Measurements from ENCODE around the gene WLS.
"Not testable (repeated sequence)": the region's sequence is repeated elsewhere in the genome, so short reads cannot be mapped to it uniquely, and the experiment has no call there.

Gene WLS

GRCh38 chr1:68256824-68257223, 24.5 kb upstream of the WLS start:
- not testable (repeated sequence) for H3K4me1 ChIP-seq (ENCODE audit: control insufficient read depth in 5 of 5, insufficient read depth in 5 of 5, low read length in 5 of 5); H3K9me3 ChIP-seq (ENCODE audit: control insufficient read depth in 5 of 5, low read length in 5 of 5); H3K27me3 ChIP-seq (ENCODE audit: control insufficient read depth in 5 of 5, insufficient read depth in 4 of 5, low read length in 5 of 5); H3K27ac ChIP-seq (ENCODE audit: low read depth, low read length); H3K9ac ChIP-seq (ENCODE audit: low read length in 5 of 5); H3K36me3 ChIP-seq (ENCODE audit: control insufficient read depth in 5 of 5, insufficient read depth in 5 of 5, low read length in 5 of 5); H3K4me3 ChIP-seq (ENCODE audit: low read depth in 1 of 5, low read length in 5 of 5)

- no peaks in the 10 kb centered on the region for H3K4me1 ChIP-seq (ENCODE audit: control insufficient read depth in 5 of 5, insufficient read depth in 5 of 5, low read length in 5 of 5)
- no peak overlapping the region for H3K4me3 ChIP-seq (ENCODE audit: low read depth in 1 of 5, low read length in 5 of 5)
- no peak overlapping the region for H3K9ac ChIP-seq (ENCODE audit: low read length in 5 of 5)
- H3K27me3 ChIP-seq (ENCODE audit: control insufficient read depth in 5 of 5, insufficient read depth in 4 of 5, low read length in 5 of 5) = no peaks in the 10 kb centered on the region
- H3K27ac ChIP-seq (ENCODE audit: low read depth, low read length) = no peak overlapping the region
- H3K9me3 ChIP-seq (ENCODE audit: control insufficient read depth in 5 of 5, low read length in 5 of 5) = peaks cover 0 to 4% (median 0%) of the 10 kb centered on the region in 5 donors
- H3K36me3 ChIP-seq (ENCODE audit: control insufficient read depth in 5 of 5, insufficient read depth in 5 of 5, low read length in 5 of 5) = no peaks in the 10 kb centered on the region
Measured at GRCh38 chr1:68255301-68255700, 23.0 kb upstream of the WLS start.

GRCh38 chr1:68254667-68255226, 22.4 kb upstream of the WLS start:
- H3K27me3 ChIP-seq (ENCODE audit: control insufficient read depth in 5 of 5, insufficient read depth in 4 of 5, low read length in 5 of 5) = no peaks in the 10 kb centered on the region
- H3K36me3 ChIP-seq (ENCODE audit: control insufficient read depth in 5 of 5, insufficient read depth in 5 of 5, low read length in 5 of 5) = no peaks in the 10 kb centered on the region
- no peaks in the 10 kb centered on the region for H3K4me1 ChIP-seq (ENCODE audit: control insufficient read depth in 5 of 5, insufficient read depth in 5 of 5, low read length in 5 of 5)
- no peak overlapping the region for H3K4me3 ChIP-seq (ENCODE audit: low read depth in 1 of 5, low read length in 5 of 5)
- no peak overlapping the region for H3K27ac ChIP-seq (ENCODE audit: low read depth, low read length)
- H3K9ac ChIP-seq (ENCODE audit: low read length in 5 of 5) = no peak overlapping the region
- peaks cover 0 to 6% (median 0%) of the 10 kb centered on the region in 5 donors for H3K9me3 ChIP-seq (ENCODE audit: control insufficient read depth in 5 of 5, low read length in 5 of 5)

GRCh38 chr1:68237040-68237439, 4.7 kb upstream of the WLS start:
- Histone ChIP-seq H3K27ac (ENCODE audit: low read depth, low read length) (no peak overlapping the region), H3K27me3 (ENCODE audit: control insufficient read depth in 5 of 5, insufficient read depth in 4 of 5, low read length in 5 of 5) (no peaks in the 10 kb centered on the region), H3K36me3 (ENCODE audit: control insufficient read depth in 5 of 5, insufficient read depth in 5 of 5, low read length in 5 of 5) (no peaks in the 10 kb centered on the region), H3K4me3 (ENCODE audit: low read depth in 1 of 5, low read length in 5 of 5) (no peak overlapping the region), H3K9ac (ENCODE audit: low read length in 5 of 5) (no peak overlapping the region), H3K9me3 (ENCODE audit: control insufficient read depth in 5 of 5, low read length in 5 of 5) (peaks cover 0 to 3% (median 0%) of the 10 kb centered on the region in 5 donors), H3K4me1 (ENCODE audit: control insufficient read depth in 5 of 5, insufficient read depth in 5 of 5, low read length in 5 of 5) (peaks cover 0 to 12% (median 8%) of the 10 kb centered on the region in 5 donors)

GRCh38 chr1:68234094-68234493, 1.8 kb upstream of the WLS start:
- Histone ChIP-seq H3K9ac (ENCODE audit: low read length in 5 of 5) (no peak overlapping the region), H3K27me3 (ENCODE audit: control insufficient read depth in 5 of 5, insufficient read depth in 4 of 5, low read length in 5 of 5) (no peaks in the 10 kb centered on the region), H3K27ac (ENCODE audit: low read depth, low read length) (no peak overlapping the region), H3K4me1 (ENCODE audit: control insufficient read depth in 5 of 5, insufficient read depth in 5 of 5, low read length in 5 of 5) (peaks cover 0 to 35% (median 29%) of the 10 kb centered on the region in 5 donors), H3K9me3 (ENCODE audit: control insufficient read depth in 5 of 5, low read length in 5 of 5) (no peaks in the 10 kb centered on the region), H3K4me3 (ENCODE audit: low read depth in 1 of 5, low read length in 5 of 5) (no peak overlapping the region), H3K36me3 (ENCODE audit: control insufficient read depth in 5 of 5, insufficient read depth in 5 of 5, low read length in 5 of 5) (no peaks in the 10 kb centered on the region)

GRCh38 chr1:68233202-68233601, 879 bp upstream of the WLS start:
- Histone ChIP-seq H3K36me3 (ENCODE audit: control insufficient read depth in 5 of 5, insufficient read depth in 5 of 5, low read length in 5 of 5) (no peaks in the 10 kb centered on the region), H3K27ac (ENCODE audit: low read depth, low read length) (no peak overlapping the region), H3K9me3 (ENCODE audit: control insufficient read depth in 5 of 5, low read length in 5 of 5) (no peaks in the 10 kb centered on the region), H3K9ac (ENCODE audit: low read length in 5 of 5) (no peak overlapping the region), H3K4me1 (ENCODE audit: control insufficient read depth in 5 of 5, insufficient read depth in 5 of 5, low read length in 5 of 5) (peaks cover 0 to 39% (median 36%) of the 10 kb centered on the region in 5 donors), H3K27me3 (ENCODE audit: control insufficient read depth in 5 of 5, insufficient read depth in 4 of 5, low read length in 5 of 5) (no peaks in the 10 kb centered on the region), H3K4me3 (ENCODE audit: low read depth in 1 of 5, low read length in 5 of 5) (peak overlapping the region in 4 of 5 donors; percentile 71 to 96 (median 81))

GRCh38 chr1:68231627-68232288, 565 bp downstream of the WLS start:
- H3K36me3 ChIP-seq (ENCODE audit: control insufficient read depth in 5 of 5, insufficient read depth in 5 of 5, low read length in 5 of 5) = no peaks in the 10 kb centered on the region
- peaks cover 0 to 39% (median 36%) of the 10 kb centered on the region in 5 donors for H3K4me1 ChIP-seq (ENCODE audit: control insufficient read depth in 5 of 5, insufficient read depth in 5 of 5, low read length in 5 of 5)
- peak overlapping the region; percentile 71 to 96 (median 83) for H3K4me3 ChIP-seq (ENCODE audit: low read depth in 1 of 5, low read length in 5 of 5)
- no peaks in the 10 kb centered on the region for H3K27me3 ChIP-seq (ENCODE audit: control insufficient read depth in 5 of 5, insufficient read depth in 4 of 5, low read length in 5 of 5)
- peak overlapping the region; percentile 57 to 90 (median 76) for H3K9ac ChIP-seq (ENCODE audit: low read length in 5 of 5)
- H3K9me3 ChIP-seq (ENCODE audit: control insufficient read depth in 5 of 5, low read length in 5 of 5) = no peaks in the 10 kb centered on the region
- H3K27ac ChIP-seq (ENCODE audit: low read depth, low read length) = peak overlapping the region; percentile 15

- Histone ChIP-seq H3K27ac (ENCODE audit: low read depth, low read length) (peak overlapping the region; percentile 15), H3K27me3 (ENCODE audit: control insufficient read depth in 5 of 5, insufficient read depth in 4 of 5, low read length in 5 of 5) (no peaks in the 10 kb centered on the region), H3K9ac (ENCODE audit: low read length in 5 of 5) (peak overlapping the region in 4 of 5 donors; percentile 51 to 85 (median 61))
Measured at GRCh38 chr1:68230901-68231626, 1.3 kb downstream of the WLS start.

GRCh38 chr1:68230484-68230802, 1.9 kb downstream of the WLS start:
- Histone ChIP-seq H3K27ac (ENCODE audit: low read depth, low read length) (peak overlapping the region; percentile 15), H3K4me1 (ENCODE audit: control insufficient read depth in 5 of 5, insufficient read depth in 5 of 5, low read length in 5 of 5) (peaks cover 0 to 39% (median 36%) of the 10 kb centered on the region in 5 donors), H3K4me3 (ENCODE audit: low read depth in 1 of 5, low read length in 5 of 5) (peak overlapping the region; percentile 51 to 85 (median 79)), H3K9ac (ENCODE audit: low read length in 5 of 5) (peak overlapping the region in 3 of 5 donors; percentile 51 to 85 (median 65)), H3K9me3 (ENCODE audit: control insufficient read depth in 5 of 5, low read length in 5 of 5) (no peaks in the 10 kb centered on the region), H3K36me3 (ENCODE audit: control insufficient read depth in 5 of 5, insufficient read depth in 5 of 5, low read length in 5 of 5) (no peaks in the 10 kb centered on the region), H3K27me3 (ENCODE audit: control insufficient read depth in 5 of 5, insufficient read depth in 4 of 5, low read length in 5 of 5) (no peaks in the 10 kb centered on the region)

More at GRCh38 chr1:68230901-68231626, 1.3 kb downstream of the WLS start:
- peak overlapping the region; percentile 71 to 96 (median 83) for H3K4me3 ChIP-seq (ENCODE audit: low read depth in 1 of 5, low read length in 5 of 5)
- H3K4me1 ChIP-seq (ENCODE audit: control insufficient read depth in 5 of 5, insufficient read depth in 5 of 5, low read length in 5 of 5) = peaks cover 0 to 39% (median 36%) of the 10 kb centered on the region in 5 donors
- H3K9me3 ChIP-seq (ENCODE audit: control insufficient read depth in 5 of 5, low read length in 5 of 5) = no peaks in the 10 kb centered on the region
- H3K36me3 ChIP-seq (ENCODE audit: control insufficient read depth in 5 of 5, insufficient read depth in 5 of 5, low read length in 5 of 5) = no peaks in the 10 kb centered on the region

All from subcutaneous abdominal adipose tissue (tissue), 5 donors.